Esophagus mucosa (tissue), 1 donor: ENCODE results near the gene CCL22. TPM values are rescaled to one million over a fixed set of nuclear protein-coding genes. Genes with fewer than 3 reads are reported as not detected.
A peak's percentile ranks its signal among the peaks of the same experiment; 100 is the strongest.
"Not testable (repeated sequence)": the region's sequence is repeated elsewhere in the genome, so short reads cannot be mapped to it uniquely, and the experiment has no call there.

Experiments used
- ATAC-seq: fragments of 200-7000 bp; cut with Tn5 transposase; one replicate; pipeline ENCODE4 v1.9.1; 2020
- total RNA-seq: library from RNA; stranded (reverse); gene quantifications from one replicate; pipeline ENCODE4 v1.2.4, GENCODE V29; 2023
- donor health status: DM: yes; HTN: yes; CAD: no.

Gene CCL22
- total RNA-seq, 1 donor from 2014 or later = 0.20 TPM

GRCh38 chr16:57396786-57397185 lies 38.2 kb downstream of the CCL22 start:
- no peak for ATAC-seq

GRCh38 chr16:57397493-57397892 lies 38.9 kb downstream of the CCL22 start:
- not testable (repeated sequence) for ATAC-seq

GRCh38 chr16:57401943-57402640 lies 43.5 kb downstream of the CCL22 start:
- peak; percentile 34 for ATAC-seq

GRCh38 chr16:57403965-57404817 lies 45.6 kb downstream of the CCL22 start, which contains the start of gene CCL17:
Gene CCL17, plus strand, starts transcription at chr16:57404767. Its CDS starts 9,166 bp downstream, at chr16:57413933.
- ATAC-seq = no peak

GRCh38 chr16:57405097-57405496 lies 46.5 kb downstream of the CCL22 start:
- ATAC-seq = no peak

GRCh38 chr16:57406881-57407280 lies 48.3 kb downstream of the CCL22 start:
- peak; percentile 31 for ATAC-seq

- ATAC-seq = no peak
Measured at GRCh38 chr16:57407521-57408353, 49.2 kb downstream of the CCL22 start.

- ATAC-seq = no peak
Measured at GRCh38 chr16:57409065-57409464, 50.5 kb downstream of the CCL22 start.

GRCh38 chr16:57409870-57410587 lies 51.4 kb downstream of the CCL22 start:
- peak; percentile 40 for ATAC-seq

GRCh38 chr16:57411362-57411976 lies 52.9 kb downstream of the CCL22 start:
- no peak for ATAC-seq

GRCh38 chr16:57412584-57412983 lies 54.0 kb downstream of the CCL22 start:
- ATAC-seq = no peak

GRCh38 chr16:57413301-57413730 lies 54.7 kb downstream of the CCL22 start:
- peak; percentile 5 for ATAC-seq

GRCh38 chr16:57413733-57414132 lies 55.1 kb downstream of the CCL22 start:
- ATAC-seq = no peak

Other genes with a start within 250 kb of the CCL22 start
- gene PSME3IP1, start 172.7 kb upstream of the CCL22 start, total RNA-seq = 63.1 TPM
- 20.4 TPM for gene RSPRY1, start 172.5 kb upstream of the CCL22 start, total RNA-seq
- 43.4 TPM for gene ARL2BP, start 113.5 kb upstream of the CCL22 start, total RNA-seq
- gene PLLP, start 74.1 kb upstream of the CCL22 start, total RNA-seq = 9.3 TPM
- 3.7 TPM for gene CX3CL1, start 13.7 kb downstream of the CCL22 start, total RNA-seq
- 1.6 TPM for gene CCL17, start 46.0 kb downstream of the CCL22 start, total RNA-seq
- 52.4 TPM for gene CIAPIN1, start 88.6 kb downstream of the CCL22 start, total RNA-seq
- 44.6 TPM for gene COQ9, start 88.7 kb downstream of the CCL22 start, total RNA-seq
- 32.0 TPM for gene POLR2C, start 103.9 kb downstream of the CCL22 start, total RNA-seq
- 25.0 TPM for gene DOK4, start 127.7 kb downstream of the CCL22 start, total RNA-seq
- gene CCDC102A, start 177.8 kb downstream of the CCL22 start, total RNA-seq = 1.4 TPM
- gene ADGRG5, start 183.9 kb downstream of the CCL22 start, total RNA-seq = 0.44 TPM